ENCODE data around the gene FRS3.
"Not testable (repeated sequence)": the region's sequence is repeated elsewhere in the genome, so short reads cannot be mapped to it uniquely, and the experiment has no call there.

The FRS3 gene

GRCh38 chr6:41771058-41771983 lies 8.4 kb downstream of the FRS3 start:
- in situ Hi-C loops (cut with HindIII; ENCODE audit: low sequenced_read_pairs) = no loop called here

- in situ Hi-C loops (cut with HindIII; ENCODE audit: low sequenced_read_pairs) = no loop called here
Observed at GRCh38 chr6:41770381-41771057, 9.2 kb downstream of the FRS3 start.

- in situ Hi-C loops (cut with HindIII; ENCODE audit: low sequenced_read_pairs) = no loop called here
Observed at GRCh38 chr6:41769376-41769775, 10.3 kb downstream of the FRS3 start.

- in situ Hi-C loops (cut with HindIII; ENCODE audit: low sequenced_read_pairs) = no loop called here
Observed at GRCh38 chr6:41768545-41769308, 11.0 kb downstream of the FRS3 start.

GRCh38 chr6:41767112-41767833 lies 12.4 kb downstream of the FRS3 start:
- in situ Hi-C loops (cut with HindIII; ENCODE audit: low sequenced_read_pairs) = no loop called here

GRCh38 chr6:41766043-41766664 lies 13.5 kb downstream of the FRS3 start:
- in situ Hi-C loops (cut with HindIII; ENCODE audit: low sequenced_read_pairs) = not testable (repeated sequence)

- in situ Hi-C loops (cut with HindIII; ENCODE audit: low sequenced_read_pairs) = no loop called here
Observed at GRCh38 chr6:41763470-41763869, 16.2 kb downstream of the FRS3 start.

GRCh38 chr6:41759905-41760579 lies 19.7 kb downstream of the FRS3 start:
- in situ Hi-C loops (cut with HindIII; ENCODE audit: low sequenced_read_pairs) = no loop called here

- in situ Hi-C loops (cut with HindIII; ENCODE audit: low sequenced_read_pairs) = no loop called here
Observed at GRCh38 chr6:41759106-41759904, 20.4 kb downstream of the FRS3 start.

GRCh38 chr6:41758641-41759035 lies 21.1 kb downstream of the FRS3 start:
- in situ Hi-C loops (cut with HindIII; ENCODE audit: low sequenced_read_pairs) = no loop called here

GRCh38 chr6:41757931-41758640 lies 21.6 kb downstream of the FRS3 start:
- in situ Hi-C loops (cut with HindIII; ENCODE audit: low sequenced_read_pairs) = no loop called here

- in situ Hi-C loops (cut with HindIII; ENCODE audit: low sequenced_read_pairs) = no loop called here
Observed at GRCh38 chr6:41757271-41757670, 22.4 kb downstream of the FRS3 start.

GRCh38 chr6:41756354-41756753 lies 23.3 kb downstream of the FRS3 start:
- in situ Hi-C loops (cut with HindIII; ENCODE audit: low sequenced_read_pairs) = no loop called here

- in situ Hi-C loops (cut with HindIII; ENCODE audit: low sequenced_read_pairs) = no loop called here
Observed at GRCh38 chr6:41755895-41756294, 23.8 kb downstream of the FRS3 start.

GRCh38 chr6:41750374-41750773 lies 29.3 kb downstream of the FRS3 start:
- in situ Hi-C loops (cut with HindIII; ENCODE audit: low sequenced_read_pairs) = no loop called here

- in situ Hi-C loops (cut with HindIII; ENCODE audit: low sequenced_read_pairs) = no loop called here
Observed at GRCh38 chr6:41748542-41748941, 31.2 kb downstream of the FRS3 start.

GRCh38 chr6:41748102-41748477 lies 31.6 kb downstream of the FRS3 start:
- in situ Hi-C loops (cut with HindIII; ENCODE audit: low sequenced_read_pairs) = no loop called here

Measured in DLD1 (cell line).